NOMO-1 treated with DMSO at 0.1 percent for 48 hours (cell line): ENCODE measurements around the gene ATRAID.
"Not testable (repeated sequence)": the region's sequence is repeated elsewhere in the genome, so short reads cannot be mapped to it uniquely, and the experiment has no call there.

Experiments
- DNase-seq: peaks from one replicate; lab custom pipeline; 2025; ENCODE audit not compliant: unreplicated experiment; lab: John Stamatoyannopoulos, UW

The ATRAID gene

GRCh38 chr2:27191070-27191829, 20.6 kb upstream of the ATRAID start:
- DNase-seq = peak; percentile 67

DNA sequence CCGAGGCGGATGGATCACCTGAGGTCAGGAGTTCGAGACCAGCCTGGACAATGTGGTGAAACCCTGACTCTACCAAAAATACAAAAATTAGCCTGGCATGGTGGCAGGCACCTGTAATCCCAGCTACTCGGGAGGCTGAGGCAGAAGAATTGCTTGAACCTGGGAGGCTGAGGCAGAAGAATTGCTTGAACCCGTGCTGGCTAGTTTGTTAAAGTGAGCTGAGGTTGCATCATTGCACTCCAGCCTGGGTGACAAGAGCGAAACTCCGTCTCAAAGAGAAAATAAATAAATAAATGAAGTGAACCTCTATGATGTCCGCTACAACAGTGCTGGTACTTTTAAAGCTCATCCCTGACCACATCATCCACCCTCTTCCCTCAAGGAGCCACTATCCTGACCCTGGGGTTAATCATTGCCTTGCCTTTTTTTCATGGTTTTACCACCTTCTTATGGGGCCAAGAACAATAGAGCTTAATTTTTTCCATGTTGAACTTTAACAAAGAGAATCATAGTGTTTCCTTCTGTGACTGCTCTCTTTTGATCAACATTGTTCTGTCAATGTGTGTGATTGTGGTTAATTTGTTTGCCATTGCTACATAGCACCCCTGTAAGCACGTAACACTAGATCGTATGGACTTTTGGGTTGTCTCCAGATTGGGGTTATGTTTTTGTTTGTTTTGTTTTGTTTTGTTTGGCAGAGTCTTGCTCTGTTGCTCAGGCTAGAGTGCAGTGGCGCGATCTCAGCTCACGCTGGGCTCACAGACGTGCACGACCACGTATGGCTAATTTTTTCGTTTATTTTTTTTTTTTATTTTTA, 17.1 kb upstream of the ATRAID start:
- DNase-seq = no peak

GRCh38 chr2:27195799-27196198, 16.0 kb upstream of the ATRAID start:
- not testable (repeated sequence) for DNase-seq

- DNase-seq = not testable (repeated sequence)
Observed at GRCh38 chr2:27198068-27198467, 13.8 kb upstream of the ATRAID start.

DNA sequence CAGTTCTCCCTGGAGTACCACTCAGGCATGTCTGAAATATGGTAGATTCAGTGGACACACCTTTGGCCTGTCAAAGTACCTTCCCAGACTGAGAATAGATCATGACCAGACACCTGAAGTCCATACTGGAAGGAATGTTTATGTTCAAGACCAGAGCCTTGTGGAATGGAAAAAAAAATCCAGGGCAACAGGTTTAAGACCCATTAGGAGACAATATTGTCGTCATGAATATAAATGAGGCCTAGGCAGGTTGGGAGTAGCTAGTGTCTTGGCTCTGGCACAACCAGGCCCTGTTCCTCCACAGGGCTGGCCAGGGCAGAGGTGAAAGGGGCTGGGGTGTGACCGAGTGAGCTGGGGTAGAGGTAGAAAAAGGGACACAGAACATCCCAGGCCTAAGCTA, 13.2 kb upstream of the ATRAID start:
- no peak for DNase-seq

DNA sequence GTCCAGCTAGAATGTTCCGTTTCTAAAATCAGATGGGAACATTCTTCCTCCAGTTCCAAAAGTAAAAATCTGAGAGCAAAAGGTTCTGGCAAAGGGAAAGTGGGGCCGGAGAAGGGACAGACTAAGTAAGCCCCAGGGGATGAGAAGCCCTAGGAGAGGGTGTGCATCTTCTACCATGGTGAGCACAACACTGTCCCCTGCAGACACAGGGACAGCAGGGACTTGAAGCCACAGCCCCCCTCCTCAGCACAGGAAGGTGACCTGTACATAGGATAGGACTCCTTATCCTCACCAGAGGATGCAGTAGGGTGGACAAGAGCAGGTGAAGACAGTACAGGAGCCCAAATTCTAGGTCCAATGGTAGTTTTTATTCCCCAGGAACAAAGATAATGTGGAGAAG, 12.6 kb upstream of the ATRAID start:
- DNase-seq = no peak

DNA sequence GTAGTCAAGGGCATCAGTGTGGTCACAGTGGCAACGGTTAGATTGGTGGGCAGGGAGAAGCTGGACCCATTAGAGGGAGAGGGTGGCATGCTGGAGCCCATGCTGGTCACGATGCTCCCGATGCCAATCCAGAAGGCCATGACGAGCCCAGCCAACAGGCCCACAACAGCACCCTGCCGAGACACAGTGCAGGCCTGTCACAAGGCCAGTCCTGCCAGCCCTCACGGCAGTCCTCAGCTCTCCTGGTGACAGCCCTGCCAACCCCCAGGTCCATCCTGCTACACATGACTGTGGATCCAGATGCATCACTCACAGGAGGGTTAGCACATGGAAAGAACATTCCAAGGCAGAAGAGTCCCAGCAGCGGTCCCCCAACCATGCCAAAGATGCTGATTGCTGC, 10.2 kb upstream of the ATRAID start:
- DNase-seq = no peak

DNA sequence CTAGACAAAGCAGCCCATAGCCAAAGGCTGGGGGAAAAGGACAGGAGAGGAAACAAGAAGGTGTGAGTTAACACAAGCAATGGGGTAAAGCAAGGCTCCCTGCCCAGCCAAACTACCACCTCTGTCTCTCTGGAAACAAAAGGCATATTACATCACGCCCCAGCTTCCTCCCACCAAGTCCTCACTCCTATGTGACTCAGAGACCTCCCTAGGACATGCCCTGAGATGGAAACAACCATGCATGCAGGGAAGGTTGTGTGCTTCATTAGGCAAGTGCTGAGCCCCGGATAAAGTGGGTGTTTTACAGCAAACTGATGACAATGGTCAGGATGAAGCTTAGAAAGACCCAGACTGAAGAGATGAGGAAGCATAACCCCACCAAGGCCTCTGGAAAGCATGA, 9.0 kb upstream of the ATRAID start:
- DNase-seq = no peak

DNA sequence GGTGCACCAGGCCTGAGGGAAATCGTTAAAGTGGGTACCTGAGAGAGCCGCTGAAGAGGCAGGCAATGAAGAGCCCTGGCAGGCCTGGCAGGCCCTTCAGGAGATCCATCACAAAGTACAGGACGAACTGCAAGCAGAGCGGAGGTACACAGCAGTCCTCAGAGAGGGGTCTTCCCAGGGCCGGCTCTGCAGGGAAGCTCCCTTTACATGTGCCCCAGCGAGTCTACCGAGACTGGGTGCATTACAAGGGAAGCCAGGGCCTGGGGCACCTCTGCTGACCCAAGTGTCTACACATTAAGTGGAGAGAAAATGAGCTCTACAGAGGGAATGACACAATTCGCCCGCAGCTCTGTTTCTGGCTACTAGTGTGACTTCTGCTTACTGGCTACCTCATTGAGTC, 8.1 kb upstream of the ATRAID start:
- DNase-seq = no peak

GRCh38 chr2:27204566-27204965, 7.3 kb upstream of the ATRAID start:
- no peak for DNase-seq

DNA sequence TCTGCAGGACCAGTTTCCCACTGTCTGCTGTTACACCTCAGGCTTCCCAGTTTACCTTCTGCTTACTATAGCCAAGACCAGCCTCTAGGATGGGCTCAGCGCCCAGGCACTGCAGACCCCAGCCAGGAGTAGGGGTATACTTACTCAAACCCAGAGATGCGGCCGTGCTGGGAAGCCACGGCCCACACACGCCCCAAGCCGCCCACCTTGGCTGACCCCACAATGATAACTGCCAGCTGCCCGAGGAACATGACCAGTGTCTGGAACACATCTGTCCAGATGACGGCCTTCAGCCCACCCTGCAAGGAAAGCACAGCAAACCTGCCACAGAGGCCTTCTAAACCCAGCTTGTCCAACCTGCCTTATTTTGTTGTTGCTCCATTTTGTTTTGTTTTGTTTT, 6.6 kb upstream of the ATRAID start:
- DNase-seq = no peak

DNA sequence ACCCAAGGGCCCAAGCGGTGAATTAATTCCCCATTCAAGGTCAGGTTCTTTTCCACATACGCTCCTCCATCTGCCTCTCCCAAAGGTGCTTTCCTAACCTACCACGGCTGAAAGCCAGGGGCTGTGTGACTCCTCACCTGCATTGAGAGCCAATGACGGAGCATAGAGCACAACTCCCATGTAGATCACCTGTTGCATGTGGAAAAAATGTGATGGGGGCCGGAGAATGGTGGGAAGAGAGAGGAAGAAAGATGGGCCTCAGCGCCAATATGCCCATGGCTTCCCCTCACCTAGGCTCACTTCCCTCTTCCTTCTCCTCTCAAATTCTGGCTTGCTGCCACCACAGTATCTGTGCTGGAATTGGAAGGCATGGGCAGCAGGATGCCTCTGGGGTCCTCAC, 5.5 kb upstream of the ATRAID start:
- no peak for DNase-seq

DNA sequence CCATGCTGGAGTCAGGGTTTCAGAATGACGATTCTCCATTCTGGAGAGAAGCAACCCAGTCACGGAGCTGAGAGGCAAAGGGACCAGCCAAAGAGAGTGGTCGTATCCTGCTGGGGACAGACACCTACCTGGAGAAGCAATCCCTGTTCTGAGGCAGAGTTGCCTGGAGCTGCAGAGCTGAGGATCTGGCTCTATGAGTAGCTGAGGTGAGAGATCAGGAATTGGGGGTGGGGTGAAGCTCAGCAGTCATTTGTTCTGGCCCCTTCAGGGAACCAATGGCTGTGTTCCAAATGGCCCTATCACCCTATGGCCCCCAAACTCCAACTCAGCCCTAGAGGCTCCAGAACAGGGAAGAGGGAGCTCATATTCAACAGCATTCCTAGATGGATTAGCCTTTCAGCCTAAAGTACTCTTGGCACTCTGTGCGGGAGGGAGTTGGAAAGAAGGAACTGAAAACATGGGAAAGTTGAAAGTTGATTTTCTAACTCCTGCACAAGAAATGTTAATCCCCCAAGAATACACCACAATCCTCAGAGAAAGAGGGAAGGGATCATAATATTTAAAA, 3.3 kb upstream of the ATRAID start:
- no peak for DNase-seq

GRCh38 chr2:27209621-27210401, 2.0 kb upstream of the ATRAID start:
- DNase-seq = no peak

GRCh38 chr2:27211241-27211942, 449 bp upstream of the ATRAID start:
- no peak for DNase-seq

DNA sequence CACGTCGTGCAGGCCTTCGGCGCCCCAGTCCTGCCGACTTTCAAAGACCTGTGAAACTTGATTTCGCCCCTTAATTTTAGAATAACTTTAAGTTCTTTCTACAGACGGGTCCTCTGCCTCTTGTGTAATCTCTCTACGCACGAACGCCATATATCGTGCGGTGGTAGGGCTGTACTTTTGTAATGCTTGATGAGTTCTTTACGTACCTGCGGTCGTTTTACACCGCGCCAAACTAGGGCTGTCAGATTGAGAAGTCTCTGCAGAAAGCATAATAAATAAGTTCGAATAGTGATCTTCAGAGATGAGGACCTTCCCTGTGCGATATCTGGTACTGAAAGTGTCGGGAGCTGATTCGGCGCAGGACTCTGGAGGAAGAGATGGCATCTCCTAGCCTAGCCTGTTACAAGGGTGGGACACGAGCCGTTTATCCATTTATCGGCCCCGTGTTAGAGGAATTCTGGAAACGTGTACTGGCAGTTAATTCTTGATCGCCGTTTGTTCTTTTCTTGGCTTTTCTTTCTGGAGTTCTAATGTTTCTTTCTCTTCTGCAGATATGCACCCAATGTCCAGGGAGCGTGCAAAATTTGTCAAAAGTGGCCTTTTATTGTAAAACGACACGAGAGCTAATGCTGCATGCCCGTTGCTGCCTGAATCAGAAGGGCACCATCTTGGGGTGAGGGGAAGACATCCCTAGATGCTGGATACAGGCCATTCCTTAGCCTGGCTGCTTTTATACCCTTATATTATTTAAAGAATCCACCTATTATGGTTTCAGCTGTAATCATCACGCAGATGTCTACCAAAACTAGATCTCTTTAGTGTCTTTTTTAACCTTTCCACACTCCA, 1.0 kb downstream of the ATRAID start:
- DNase-seq = peak; percentile 48

DNA sequence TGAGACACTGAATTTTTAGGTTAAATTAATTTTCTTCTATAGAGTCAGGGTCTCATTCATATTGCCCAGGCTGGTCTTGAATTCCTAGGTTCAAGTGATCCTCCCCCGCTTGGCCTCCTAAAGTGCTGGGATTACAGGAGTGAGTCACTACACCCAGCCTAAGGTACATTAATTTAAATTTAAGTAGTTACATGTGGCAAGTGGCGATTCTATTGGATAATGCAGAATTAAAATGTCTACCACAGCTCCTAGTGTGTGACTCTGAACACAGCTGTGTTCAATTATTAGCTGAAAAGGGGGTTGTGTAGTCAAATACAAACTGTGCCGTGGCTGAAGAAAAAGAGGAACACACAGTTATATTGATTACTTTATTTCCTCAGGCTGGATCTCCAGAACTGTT, 3.1 kb downstream of the ATRAID start:
- no peak for DNase-seq

- DNase-seq = no peak
Observed at GRCh38 chr2:27216416-27217137, 4.7 kb downstream of the ATRAID start.
